ENCODE results near the gene UGT2B28. TPM values are rescaled to one million over a fixed set of nuclear protein-coding genes. Genes with fewer than 3 reads are reported as not detected.
"Not testable (repeated sequence)": the region's sequence is repeated elsewhere in the genome, so short reads cannot be mapped to it uniquely, and the experiment has no call there.

The UGT2B28 gene
- total RNA-seq, 2 donors from 2014 or later: not detected

GRCh38 chr4:69330345-69331047, 50.2 kb downstream of the UGT2B28 start:
- peak; percentile 73 for ATAC-seq
- no peak for DNase-seq
- intact Hi-C loops (cut with DNase I, micrococcal nuclease): no loop called here

GRCh38 chr4:69331304-69331703, 51.0 kb downstream of the UGT2B28 start:
- intact Hi-C loops (cut with DNase I, micrococcal nuclease); DNase-seq: not testable (repeated sequence)
- peak; percentile 93 for ATAC-seq

GRCh38 chr4:69335485-69335884, 55.2 kb downstream of the UGT2B28 start:
- ATAC-seq: peak; percentile 67
- DNase-seq; intact Hi-C loops (cut with DNase I, micrococcal nuclease): not testable (repeated sequence)

- DNase-seq; intact Hi-C loops (cut with DNase I, micrococcal nuclease): not testable (repeated sequence)
- ATAC-seq: peak; percentile 73
Measured at GRCh38 chr4:69343114-69343513, 62.8 kb downstream of the UGT2B28 start.

- peak; percentile 75 for ATAC-seq
- intact Hi-C loops (cut with DNase I, micrococcal nuclease); DNase-seq: not testable (repeated sequence)
Measured at GRCh38 chr4:69343558-69344420, 63.5 kb downstream of the UGT2B28 start.

Other genes starting within 250 kb of the UGT2B28 start
- 1 to 10 TPM; 5.2 to 9.2 TPM for gene UGT2B7, start 184.0 kb upstream of the UGT2B28 start, total RNA-seq
- gene UGT2B11, start 65.7 kb upstream of the UGT2B28 start, total RNA-seq: under 1 TPM; 0.12 to 0.50 TPM
- not detected for gene UGT2B4, start 215.4 kb downstream of the UGT2B28 start, total RNA-seq

All from left colon (tissue), 2 donors.